Stomach (tissue), 9 donors: ENCODE results near the gene TENM4. TPM values are rescaled to one million over a fixed set of nuclear protein-coding genes. Genes with fewer than 3 reads are reported as not detected.

Source experiments
- DNase-seq, 2 donors: peaks; one replicate each; pipeline versions ENCODE4 v3.0.0 to v3.0.0-alpha.2; 2013 to 2019
- H3K27ac ChIP-seq, 5 donors: fragments of 200-600 bp in 4 of 5; sonication (generic) in 4 of 5; one replicate each; pipeline ENCODE4 v1.5.1; 2013 to 2019; ENCODE audit warnings: mild to moderate bottlenecking in 1 of 5, moderate library complexity in 1 of 5
- H3K27me3 ChIP-seq, 3 donors: fragments of 200-600 bp; sonication (generic); one replicate each; pipeline ENCODE4 v1.5.1; 2017 to 2019; ENCODE audit warnings: mixed run types in 1 of 3
- H3K36me3 ChIP-seq, 4 donors: fragments of 200-600 bp; sonication (generic); 1 replicate in 3 of 4; 2 replicates in 1 of 4; pipeline ENCODE4 v1.5.1; 2016 to 2019
- H3K4me1 ChIP-seq, 4 donors: fragments of 200-600 bp; sonication (generic); one replicate each; pipeline ENCODE4 v1.5.1; 2016 to 2019
- H3K4me3 ChIP-seq, 4 donors: fragments of 200-600 bp; sonication (generic) in 3 of 4; one replicate each; pipeline ENCODE4 v1.5.1; 2016 to 2019; ENCODE audit warnings: mild to moderate bottlenecking in 1 of 4
- H3K9me3 ChIP-seq, 4 donors: fragments of 200-600 bp; sonication (generic); one replicate each; pipeline ENCODE4 v1.5.1; 2016 to 2019
- CTCF ChIP-seq, 7 experiments: fragments of 450-650 bp in 4 of 7; fragments of 200-600 bp in 3 of 7; sonication (generic) in 3 of 7; IDR thresholded peaks; one replicate each; pipeline ENCODE4 v1.5.1; 2016 to 2019; ENCODE audit warnings: antibody characterized with exemption in 7 of 7, control low read depth in 2 of 7, mild to moderate bottlenecking in 1 of 7
- EP300 ChIP-seq: sonication (generic); formaldehyde crosslinking; IDR thresholded peaks from one replicate; pipeline ENCODE4 v1.6.1; 2017; ENCODE audit warnings: antibody characterized with exemption
- POLR2A ChIP-seq, 4 donors: fragments of 450-650 bp; IDR thresholded peaks; one replicate each; pipeline ENCODE4 v1.6.1; 2016; ENCODE audit warnings: antibody characterized with exemption in 4 of 4, control low read depth in 2 of 4, mild to moderate bottlenecking in 1 of 4, moderate library complexity in 1 of 4
- POLR2AphosphoS5 ChIP-seq, 3 donors: sonication (generic); formaldehyde crosslinking; IDR thresholded peaks; one replicate each; pipeline ENCODE4 v1.6.1; 2016; ENCODE audit warnings: antibody characterized with exemption in 3 of 3
- WGBS, 5 donors: extraction: QIAGEN DNeasy Blood & Tissue Kit in 3 of 5; methylation state at CpG; one replicate each; pipeline versions ENCODE4 v1.1.5 to v1.1.7; 2013 to 2018; 5-methylcytosine and 5-hydroxymethylcytosine counted together
- intact Hi-C: fragments of 100-400 bp; cut with DNase I; formaldehyde crosslinking; loops from one replicate; pipeline ENCODE4 v1.15.1; 2023; ENCODE audit warnings: low total_unique reads
- polyA plus RNA-seq, 3 donors: library from polyadenylated mRNA; stranded (reverse); fragments of 200-250 nt; gene quantifications; one replicate each; pipeline ENCODE4 v1.2.3, GENCODE V29; 2013
- total RNA-seq, 5 donors: library from RNA; depleted of rRNA; stranded (reverse); fragments of >200 nt; gene quantifications; one replicate each; pipeline versions ENCODE4 v1.1.0 to v1.2.3, GENCODE V29; 2014 to 2016
- donor health status: healthy with polysubstance abuse.
- donor health status: Bipolar disorder and iron deficiency.
- donor health status: healthy.

TENM4 gene
- total and polyA plus RNA-seq, 8 donors = 0.06 to 13.2 (median 0.87) TPM; not detected in 1

- WGBS, 5 donors = 62 to 91% (median 86%) methylated on average over 2 of the region's 2 CpGs
- Histone ChIP-seq H3K4me1 (no peaks in the 10 kb centered on the region), H3K27ac (no peak overlapping the region), H3K9me3 (peaks cover 0 to 1% (median under 1%) of the 10 kb centered on the region in 4 donors), H3K27me3 (no peaks in the 10 kb centered on the region), H3K36me3 (no peaks in the 10 kb centered on the region), H3K4me3 (no peak overlapping the region)
- DNase-seq = no peak
- intact Hi-C loops = no loop called here
- TF ChIP-seq POLR2A (IDR thresholded peaks at IDR 0.05) (no peak), CTCF (IDR thresholded peaks at IDR 0.05) (no peak), POLR2AphosphoS5 (IDR thresholded peaks at IDR 0.05) (no peak), EP300 (no peak)
Observed at GRCh38 chr11:79147731-79148130, 293.1 kb downstream of the TENM4 start.

GRCh38 chr11:79147011-79147410, 293.8 kb downstream of the TENM4 start:
- no peak for TF ChIP-seq EP300
- no peak for TF ChIP-seq CTCF (IDR thresholded peaks at IDR 0.05)
- no peak for TF ChIP-seq POLR2A (IDR thresholded peaks at IDR 0.05)
- TF ChIP-seq POLR2AphosphoS5 (IDR thresholded peaks at IDR 0.05) = no peak
- no peak for DNase-seq
- Histone ChIP-seq H3K4me1 (no peaks in the 10 kb centered on the region), H3K9me3 (peaks cover 0 to 4% (median 2%) of the 10 kb centered on the region in 4 donors), H3K36me3 (no peaks in the 10 kb centered on the region), H3K27me3 (no peaks in the 10 kb centered on the region), H3K27ac (no peak overlapping the region), H3K4me3 (no peak overlapping the region)
- WGBS, 5 donors = 84 to 91% (median 89%) methylated on average over 4 of the region's 4 CpGs
- intact Hi-C loops = no loop called here

GRCh38 chr11:79139900-79140299, 300.9 kb downstream of the TENM4 start:
- no peak overlapping the region for H3K27ac ChIP-seq
- intact Hi-C loops = no loop called here
- H3K4me3 ChIP-seq = no peak overlapping the region
- H3K36me3 ChIP-seq = no peaks in the 10 kb centered on the region
- H3K9me3 ChIP-seq = peaks cover 0 to 4% (median 2%) of the 10 kb centered on the region in 4 donors
- WGBS, 5 donors = 89 to 99% (median 93%) methylated on average over 4 of the region's 4 CpGs
- DNase-seq = no peak
- H3K27me3 ChIP-seq = peaks cover 0 to 3% (median 0%) of the 10 kb centered on the region in 3 donors
- TF ChIP-seq EP300 = no peak
- no peak for TF ChIP-seq CTCF (IDR thresholded peaks at IDR 0.05)
- H3K4me1 ChIP-seq = no peaks in the 10 kb centered on the region

- Histone ChIP-seq H3K4me1 (no peaks in the 10 kb centered on the region), H3K36me3 (no peaks in the 10 kb centered on the region), H3K27ac (no peak overlapping the region), H3K27me3 (no peaks in the 10 kb centered on the region), H3K4me3 (no peak overlapping the region), H3K9me3 (peaks cover 0 to 37% (median 28%) of the 10 kb centered on the region in 4 donors)
- TF ChIP-seq EP300 = no peak
- no peak for TF ChIP-seq POLR2A (IDR thresholded peaks at IDR 0.05)
- no peak for TF ChIP-seq POLR2AphosphoS5 (IDR thresholded peaks at IDR 0.05)
- TF ChIP-seq CTCF (IDR thresholded peaks at IDR 0.05) = no peak
- intact Hi-C loops = no loop called here
- DNase-seq = no peak
- WGBS, 5 donors = 87 to 96% (median 88%) methylated on average over 4 of the region's 4 CpGs
Observed at GRCh38 chr11:79129702-79130101, 311.1 kb downstream of the TENM4 start.
